Left ventricle myocardium inferior (tissue), 1 donor: Measurements from ENCODE around the gene IGDCC3. TPM values are rescaled to one million over a fixed set of nuclear protein-coding genes. Genes with fewer than 3 reads are reported as not detected.

Experiments used
- DNase-seq: peaks from one replicate; pipeline ENCODE4 v3.0.0-alpha.2; 2020
- H3K27ac ChIP-seq: fragments of 200-600 bp; replicated peaks from 2 replicates; pipeline ENCODE4 v1.8.0; 2021
- H3K27me3 ChIP-seq: fragments of 200-600 bp; 2 replicates; pipeline ENCODE4 v1.8.0; 2021; ENCODE audit warnings: low read depth
- H3K36me3 ChIP-seq: fragments of 200-600 bp; 2 replicates; pipeline ENCODE4 v1.8.0; 2021
- H3K4me1 ChIP-seq: fragments of 200-600 bp; 2 replicates; pipeline ENCODE4 v1.8.0; 2021
- H3K4me3 ChIP-seq: fragments of 200-600 bp; 2 replicates; pipeline ENCODE4 v1.8.0; 2021; ENCODE audit warnings: mild to moderate bottlenecking, moderate library complexity
- H3K9me3 ChIP-seq: fragments of 200-600 bp; replicated peaks from 2 replicates; pipeline ENCODE4 v1.8.0; 2021
- intact Hi-C: fragments of 100-400 bp; cut with micrococcal nuclease; formaldehyde crosslinking; loops from one replicate; pipeline ENCODE4 v1.11.0; 2022
- total RNA-seq: library from RNA; stranded (reverse); fragmentation: NEBNext Ultra II Directional; extraction: Animal tissue kit (Norgen Biotek cat#: 25700); gene quantifications from one replicate; pipeline ENCODE4 v1.2.1, GENCODE V29; 2021
- TF ChIP-seq, protein P1 (sequence below): fragments of 200-600 bp; IDR thresholded peaks from 2 replicates; pipeline ENCODE4 v1.8.0; 2021; ENCODE audit warnings: antibody characterized with exemption, mild to moderate bottlenecking, borderline replicate concordance
- donor health status: DM: no; HTN: yes; CAD: no; lungs with severe emphysema.

IGDCC3 gene
- total RNA-seq, 1 donor from 2014 or later, result 0.16 TPM

DNA sequence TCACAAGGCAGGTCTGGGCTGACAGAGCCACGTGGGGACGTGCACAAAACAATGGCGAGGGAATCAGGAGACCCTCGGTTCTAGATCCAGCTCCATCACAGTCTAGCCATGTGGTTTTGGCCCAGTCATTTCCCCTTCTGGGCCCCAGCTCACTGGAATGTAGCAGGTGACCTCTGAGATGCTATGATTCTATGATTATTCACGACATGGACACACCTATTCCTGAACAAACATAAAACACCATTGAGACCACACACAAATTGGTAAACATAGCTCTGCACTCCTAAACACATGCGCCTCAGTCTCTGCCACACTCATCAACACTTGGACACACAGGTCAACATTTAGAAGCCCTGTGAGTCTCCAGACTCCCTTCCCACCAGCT lies 36.0 kb upstream of the IGDCC3 start:
- Histone ChIP-seq H3K4me3 (no peak overlapping the region), H3K27me3 (peaks cover 60% of the 10 kb centered on the region), H3K4me1 (peaks cover 28% of the 10 kb centered on the region), H3K36me3 (no peaks in the 10 kb centered on the region), H3K27ac (no peak overlapping the region), H3K9me3 (no peaks in the 10 kb centered on the region)
- intact Hi-C loops, result no loop called here
- TF ChIP-seq, protein P1, sequence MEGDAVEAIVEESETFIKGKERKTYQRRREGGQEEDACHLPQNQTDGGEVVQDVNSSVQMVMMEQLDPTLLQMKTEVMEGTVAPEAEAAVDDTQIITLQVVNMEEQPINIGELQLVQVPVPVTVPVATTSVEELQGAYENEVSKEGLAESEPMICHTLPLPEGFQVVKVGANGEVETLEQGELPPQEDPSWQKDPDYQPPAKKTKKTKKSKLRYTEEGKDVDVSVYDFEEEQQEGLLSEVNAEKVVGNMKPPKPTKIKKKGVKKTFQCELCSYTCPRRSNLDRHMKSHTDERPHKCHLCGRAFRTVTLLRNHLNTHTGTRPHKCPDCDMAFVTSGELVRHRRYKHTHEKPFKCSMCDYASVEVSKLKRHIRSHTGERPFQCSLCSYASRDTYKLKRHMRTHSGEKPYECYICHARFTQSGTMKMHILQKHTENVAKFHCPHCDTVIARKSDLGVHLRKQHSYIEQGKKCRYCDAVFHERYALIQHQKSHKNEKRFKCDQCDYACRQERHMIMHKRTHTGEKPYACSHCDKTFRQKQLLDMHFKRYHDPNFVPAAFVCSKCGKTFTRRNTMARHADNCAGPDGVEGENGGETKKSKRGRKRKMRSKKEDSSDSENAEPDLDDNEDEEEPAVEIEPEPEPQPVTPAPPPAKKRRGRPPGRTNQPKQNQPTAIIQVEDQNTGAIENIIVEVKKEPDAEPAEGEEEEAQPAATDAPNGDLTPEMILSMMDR, result no peak
- DNase-seq, result no peak

DNA sequence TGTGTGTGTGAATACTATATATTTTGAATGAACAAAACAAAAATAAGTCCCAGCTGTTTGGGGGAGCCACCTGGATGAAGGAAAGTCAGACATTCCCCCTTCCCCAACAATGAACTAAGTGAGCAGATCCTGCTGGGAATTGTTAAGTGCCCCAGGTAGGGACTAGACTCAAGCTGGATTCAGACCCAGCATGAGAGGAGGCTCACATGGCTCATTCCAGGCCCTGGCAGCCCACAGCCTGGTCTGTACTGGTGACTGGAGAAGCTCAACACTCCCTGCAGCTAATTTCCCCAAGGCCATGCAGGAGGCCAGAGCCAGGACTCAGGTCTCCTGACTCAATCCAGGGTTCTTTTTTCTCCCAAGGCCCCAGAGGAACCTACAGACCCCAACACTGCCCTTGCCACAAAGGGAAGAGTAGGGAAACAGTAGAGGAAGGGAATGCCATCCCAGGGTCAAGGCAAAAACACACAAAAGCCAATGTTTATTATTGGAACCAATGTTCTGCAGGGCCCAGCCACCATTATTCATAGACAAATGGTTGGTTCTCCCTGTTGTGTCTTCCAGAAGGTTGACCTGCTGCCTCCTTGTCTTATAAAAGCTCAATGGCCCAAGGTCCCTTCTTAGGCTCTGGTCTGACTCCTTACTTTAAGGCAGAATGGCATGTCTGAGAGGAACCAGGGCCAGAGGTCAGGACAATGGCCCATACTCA lies 35.4 kb upstream of the IGDCC3 start:
- H3K27me3 ChIP-seq, result peaks cover 55% of the 10 kb centered on the region
- no peaks in the 10 kb centered on the region for H3K9me3 ChIP-seq
- no peak overlapping the region for H3K27ac ChIP-seq
- peaks cover 29% of the 10 kb centered on the region for H3K4me1 ChIP-seq
- no peak for DNase-seq
- intact Hi-C loops, result no loop called here
- TF ChIP-seq, protein P1, result no peak
- H3K4me3 ChIP-seq, result no peak overlapping the region
- no peaks in the 10 kb centered on the region for H3K36me3 ChIP-seq

DNA sequence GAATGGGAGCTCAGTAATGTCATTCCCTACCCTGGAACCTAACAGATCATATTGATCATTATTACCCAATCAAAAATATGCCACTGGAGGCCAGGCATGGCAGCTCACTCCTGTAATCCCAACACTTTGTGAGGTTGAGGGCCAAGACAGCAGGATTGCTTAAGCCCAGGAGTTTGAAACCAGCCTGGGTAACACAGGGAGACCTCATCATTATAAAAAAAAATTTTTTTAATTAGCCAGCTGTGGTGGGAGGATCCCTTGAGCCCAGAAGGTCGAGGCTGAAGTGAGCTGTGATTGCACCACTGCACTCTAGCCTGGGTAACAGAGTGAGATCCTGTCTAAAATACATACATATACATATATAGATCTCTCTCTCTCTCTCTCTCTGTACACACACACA lies 34.8 kb upstream of the IGDCC3 start:
- Histone ChIP-seq H3K4me3 (no peak overlapping the region), H3K36me3 (no peaks in the 10 kb centered on the region), H3K27me3 (peaks cover 49% of the 10 kb centered on the region), H3K4me1 (peaks cover 28% of the 10 kb centered on the region), H3K27ac (no peak overlapping the region), H3K9me3 (no peaks in the 10 kb centered on the region)
- TF ChIP-seq, protein P1, result no peak
- DNase-seq, result no peak
- intact Hi-C loops, result no loop called here

DNA sequence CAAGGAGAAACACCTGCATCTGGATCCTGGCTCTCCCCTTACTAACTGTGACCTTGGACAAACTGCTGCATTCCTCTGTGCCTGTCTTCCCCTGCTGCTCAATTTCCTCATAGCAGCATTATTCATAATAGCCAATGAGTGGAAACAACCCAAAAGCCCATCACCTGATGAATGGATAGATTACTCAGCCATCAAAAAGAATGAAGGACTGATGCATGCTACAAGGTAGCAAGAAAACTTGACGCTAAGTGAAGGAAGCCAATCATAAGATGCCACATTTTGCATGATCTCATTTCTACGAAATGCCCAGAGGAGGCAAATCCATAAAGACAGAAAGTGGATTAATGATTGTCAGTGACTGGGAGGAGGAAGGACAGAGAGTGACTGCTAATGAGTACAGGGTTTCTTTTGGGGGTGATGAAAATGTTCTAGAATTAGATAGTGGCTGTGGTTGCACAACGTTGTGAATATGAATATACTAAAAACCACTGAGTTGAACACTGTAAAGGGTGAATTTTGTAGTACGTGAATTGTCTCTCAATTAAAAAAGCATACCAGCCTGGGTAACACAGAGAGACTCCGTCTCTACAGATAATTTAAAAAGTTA lies 33.8 kb upstream of the IGDCC3 start:
- H3K9me3 ChIP-seq, result no peaks in the 10 kb centered on the region
- H3K27me3 ChIP-seq, result peaks cover 39% of the 10 kb centered on the region
- no peaks in the 10 kb centered on the region for H3K36me3 ChIP-seq
- no peak overlapping the region for H3K27ac ChIP-seq
- intact Hi-C loops, result no loop called here
- no peak overlapping the region for H3K4me3 ChIP-seq
- no peak for DNase-seq
- H3K4me1 ChIP-seq, result peaks cover 28% of the 10 kb centered on the region
- TF ChIP-seq, protein P1, result no peak

DNA sequence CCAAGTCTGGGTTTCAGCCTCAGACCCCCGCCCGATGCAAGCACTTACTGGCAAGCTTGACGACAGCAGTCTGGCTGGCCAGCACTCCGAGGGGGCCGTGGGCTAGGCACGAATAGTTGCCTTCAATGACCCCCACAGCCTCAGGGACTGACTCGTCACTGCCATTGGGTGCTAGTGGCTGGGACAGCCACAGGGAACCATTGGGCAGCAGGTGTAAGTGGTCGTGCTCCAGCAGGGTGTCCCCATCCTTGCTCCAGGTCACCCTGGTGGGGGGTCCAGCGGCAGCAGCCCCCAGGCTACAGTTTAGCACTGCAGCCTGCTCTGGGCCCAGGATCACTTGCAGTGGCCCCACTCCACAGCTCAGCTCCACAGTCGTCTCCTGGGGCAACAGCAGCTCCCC lies 33.2 kb upstream of the IGDCC3 start:
- TF ChIP-seq, protein P1, result no peak
- intact Hi-C loops, result no loop called here
- Histone ChIP-seq H3K36me3 (no peaks in the 10 kb centered on the region), H3K4me1 (peaks cover 28% of the 10 kb centered on the region), H3K4me3 (no peak overlapping the region), H3K9me3 (no peaks in the 10 kb centered on the region), H3K27me3 (peaks cover 38% of the 10 kb centered on the region), H3K27ac (no peak overlapping the region)
- DNase-seq, result no peak
